Neutrophil (primary cell): ENCODE measurements around the gene POLR2A.
"Not testable (repeated sequence)": the region's sequence is repeated elsewhere in the genome, so short reads cannot be mapped to it uniquely, and the experiment has no call there.

Experiments
- H3K27ac ChIP-seq: fragments of 200-600 bp; sonication (generic); 2 replicates; pipeline ENCODE4 v1.5.1; 2016; ENCODE audit warnings: mild to moderate bottlenecking, moderate library complexity
- H3K27me3 ChIP-seq: fragments of 200-600 bp; sonication (generic); 2 replicates; pipeline ENCODE4 v1.6.0; 2016; ENCODE audit warnings: mild to moderate bottlenecking
- H3K36me3 ChIP-seq: fragments of 200-600 bp; sonication (generic); 2 replicates; pipeline ENCODE4 v1.5.1; 2017
- H3K4me1 ChIP-seq, 2 experiments: fragments of 200-600 bp in 1 of 2; sonication (generic) in 1 of 2; 1 replicate in 1 of 2; 2 replicates in 1 of 2; pipeline versions ENCODE4 v1.5.1 to v1.6.1; 2013 to 2016; ENCODE audit warnings: low read depth in 1 of 2, low read length in 1 of 2, mild to moderate bottlenecking in 1 of 2, moderate library complexity in 1 of 2; ENCODE audit not compliant: control insufficient read depth in 1 of 2, insufficient read depth in 1 of 2
- H3K4me3 ChIP-seq, 2 experiments: fragments of 200-600 bp in 1 of 2; sonication (generic) in 1 of 2; 1 replicate in 1 of 2; 2 replicates in 1 of 2; pipeline ENCODE4 v1.5.1; 2013 to 2016; ENCODE audit warnings: low read depth in 1 of 2, low read length in 1 of 2, mild to moderate bottlenecking in 1 of 2, moderate library complexity in 1 of 2
- H3K9me3 ChIP-seq: fragments of 200-600 bp; sonication (generic); 2 replicates; pipeline ENCODE4 v1.5.1; 2016
- CTCF ChIP-seq: fragments of 200-600 bp; sonication (generic); IDR thresholded peaks from 2 replicates; pipeline ENCODE4 v1.5.1; 2016; ENCODE audit warnings: antibody characterized with exemption

Gene POLR2A

GRCh38 chr17:7468290-7468689 lies 15.9 kb upstream of the POLR2A start:
- no peak overlapping the region for H3K4me3 ChIP-seq
- peaks cover 13 to 15% of the 10 kb centered on the region in 2 experiments for H3K4me1 ChIP-seq
- H3K27me3 ChIP-seq: no peaks in the 10 kb centered on the region
- no peaks in the 10 kb centered on the region for H3K9me3 ChIP-seq
- H3K36me3 ChIP-seq: peaks cover 11% of the 10 kb centered on the region
- no peak for TF ChIP-seq CTCF
- H3K27ac ChIP-seq: no peak overlapping the region

GRCh38 chr17:7468804-7469389 lies 15.3 kb upstream of the POLR2A start:
- Histone ChIP-seq H3K9me3 (no peaks in the 10 kb centered on the region), H3K4me3 (no peak overlapping the region), H3K36me3 (peaks cover 6% of the 10 kb centered on the region), H3K27ac (no peak overlapping the region), H3K4me1 (peaks cover 13 to 15% of the 10 kb centered on the region in 2 experiments), H3K27me3 (no peaks in the 10 kb centered on the region)
- no peak for TF ChIP-seq CTCF

GRCh38 chr17:7469843-7470242 lies 14.3 kb upstream of the POLR2A start:
- H3K36me3 ChIP-seq, H3K27ac ChIP-seq, H3K27me3 ChIP-seq, H3K9me3 ChIP-seq, H3K4me3 ChIP-seq: not testable (repeated sequence)
- peaks cover 19 to 20% of the 10 kb centered on the region in 2 experiments for H3K4me1 ChIP-seq

- H3K9me3 ChIP-seq, H3K27ac ChIP-seq, H3K27me3 ChIP-seq, H3K36me3 ChIP-seq, H3K4me3 ChIP-seq: not testable (repeated sequence)
- peaks cover 24 to 27% of the 10 kb centered on the region in 2 experiments for H3K4me1 ChIP-seq
Measured at GRCh38 chr17:7470457-7470973, 13.7 kb upstream of the POLR2A start.

GRCh38 chr17:7471729-7472128 lies 12.4 kb upstream of the POLR2A start:
- no peak for TF ChIP-seq CTCF
- H3K9me3 ChIP-seq: no peaks in the 10 kb centered on the region

GRCh38 chr17:7474767-7475166 lies 9.4 kb upstream of the POLR2A start:
- H3K9me3 ChIP-seq, H3K27ac ChIP-seq, H3K36me3 ChIP-seq, H3K27me3 ChIP-seq, H3K4me3 ChIP-seq: not testable (repeated sequence)
- H3K4me1 ChIP-seq: peaks cover 35 to 43% of the 10 kb centered on the region in 2 experiments

More at GRCh38 chr17:7471729-7472128, 12.4 kb upstream of the POLR2A start:
- peaks cover 21 to 25% of the 10 kb centered on the region in 2 experiments for H3K4me1 ChIP-seq
- no peak overlapping the region for H3K27ac ChIP-seq
- H3K4me3 ChIP-seq: no peak overlapping the region
- H3K27me3 ChIP-seq: no peaks in the 10 kb centered on the region
- peaks cover 3% of the 10 kb centered on the region for H3K36me3 ChIP-seq

- Histone ChIP-seq H3K9me3 (no peaks in the 10 kb centered on the region), H3K27ac (no peak overlapping the region), H3K4me1 (peaks cover 40 to 47% of the 10 kb centered on the region in 2 experiments), H3K4me3 (no peak overlapping the region), H3K27me3 (no peaks in the 10 kb centered on the region), H3K36me3 (no peaks in the 10 kb centered on the region)
- no peak for TF ChIP-seq CTCF
Measured at GRCh38 chr17:7475764-7476422, 8.3 kb upstream of the POLR2A start.
